Loucy (cell line): ENCODE data around the gene PHLDA1.

Experiments
- H2AFZ ChIP-seq: fragments of 200-600 bp; sonication (generic); 2 replicates; pipeline ENCODE4 v1.6.0; 2016; ENCODE audit warnings: antibody characterized with exemption, mild to moderate bottlenecking, low read length, moderate library complexity
- H3F3A ChIP-seq: fragments of 200-600 bp; 2 replicates; pipeline ENCODE4 v1.6.0; 2016; ENCODE audit warnings: antibody characterized with exemption, low read depth, mild to moderate bottlenecking
- H3K27me3 ChIP-seq: fragments of 200-600 bp; sonication (generic); 2 replicates; pipeline ENCODE4 v1.6.1; 2014; ENCODE audit warnings: low read length, mild to moderate bottlenecking; ENCODE audit not compliant: insufficient read depth, poor library complexity, severe bottlenecking
- H3K36me3 ChIP-seq: fragments of 200-600 bp; sonication (generic); 2 replicates; pipeline ENCODE4 v1.6.1; 2016; ENCODE audit warnings: low read length; ENCODE audit not compliant: insufficient read depth
- H3K4me1 ChIP-seq: fragments of 200-600 bp; sonication (generic); 2 replicates; pipeline ENCODE4 v1.5.1; 2014; ENCODE audit warnings: low read length, mild to moderate bottlenecking; ENCODE audit not compliant: insufficient read depth, poor library complexity, severe bottlenecking
- H3K4me2 ChIP-seq: fragments of 200-600 bp; sonication (generic); 2 replicates; pipeline ENCODE4 v1.6.0; 2014; ENCODE audit warnings: antibody characterized with exemption, low read length, low read depth, mild to moderate bottlenecking; ENCODE audit not compliant: poor library complexity, severe bottlenecking
- H3K4me3 ChIP-seq: fragments of 200-600 bp; sonication (generic); 2 replicates; pipeline ENCODE4 v1.5.1; 2014; ENCODE audit warnings: low read length, mild to moderate bottlenecking, mixed read lengths; ENCODE audit not compliant: poor library complexity, severe bottlenecking
- H3K79me2 ChIP-seq: fragments of 200-600 bp; sonication (generic); 2 replicates; pipeline ENCODE4 v1.6.1; 2014; ENCODE audit warnings: low read length; ENCODE audit not compliant: insufficient read depth
- H3K9ac ChIP-seq: fragments of 200-600 bp; sonication (generic); 2 replicates; pipeline ENCODE4 v1.6.0; 2014; ENCODE audit warnings: mild to moderate bottlenecking, low read depth, low read length, moderate library complexity; ENCODE audit not compliant: poor library complexity, severe bottlenecking
- H3K9me2 ChIP-seq: fragments of 200-600 bp; sonication (generic); replicated peaks from 2 replicates; pipeline ENCODE4 v1.6.1; 2016; ENCODE audit warnings: low read depth, low read length, mixed read lengths
- H3K9me3 ChIP-seq: fragments of 200-600 bp; sonication (generic); 2 replicates; pipeline ENCODE4 v1.6.1; 2014; ENCODE audit warnings: mild to moderate bottlenecking, antibody characterized with exemption, low read length, low read depth; ENCODE audit not compliant: insufficient read depth
- H4K20me1 ChIP-seq: fragments of 200-600 bp; sonication (generic); 2 replicates; pipeline ENCODE4 v1.6.0; 2014; ENCODE audit warnings: antibody characterized with exemption, low read length, mild to moderate bottlenecking; ENCODE audit not compliant: insufficient read depth, poor library complexity, severe bottlenecking
- EZH2phosphoT487 ChIP-seq: fragments of 200-600 bp; IDR thresholded peaks from 2 replicates; pipeline ENCODE4 v1.6.1; 2018; ENCODE audit warnings: antibody characterized with exemption, mild to moderate bottlenecking, moderate library complexity, borderline replicate concordance
- TF ChIP-seq, protein P1 (sequence below): fragments of 200-600 bp; sonication (generic); conservative IDR thresholded peaks from 2 replicates; pipeline ENCODE4 v1.5.1; 2014; ENCODE audit warnings: mild to moderate bottlenecking, antibody characterized with exemption, low read length

PHLDA1 gene

DNA sequence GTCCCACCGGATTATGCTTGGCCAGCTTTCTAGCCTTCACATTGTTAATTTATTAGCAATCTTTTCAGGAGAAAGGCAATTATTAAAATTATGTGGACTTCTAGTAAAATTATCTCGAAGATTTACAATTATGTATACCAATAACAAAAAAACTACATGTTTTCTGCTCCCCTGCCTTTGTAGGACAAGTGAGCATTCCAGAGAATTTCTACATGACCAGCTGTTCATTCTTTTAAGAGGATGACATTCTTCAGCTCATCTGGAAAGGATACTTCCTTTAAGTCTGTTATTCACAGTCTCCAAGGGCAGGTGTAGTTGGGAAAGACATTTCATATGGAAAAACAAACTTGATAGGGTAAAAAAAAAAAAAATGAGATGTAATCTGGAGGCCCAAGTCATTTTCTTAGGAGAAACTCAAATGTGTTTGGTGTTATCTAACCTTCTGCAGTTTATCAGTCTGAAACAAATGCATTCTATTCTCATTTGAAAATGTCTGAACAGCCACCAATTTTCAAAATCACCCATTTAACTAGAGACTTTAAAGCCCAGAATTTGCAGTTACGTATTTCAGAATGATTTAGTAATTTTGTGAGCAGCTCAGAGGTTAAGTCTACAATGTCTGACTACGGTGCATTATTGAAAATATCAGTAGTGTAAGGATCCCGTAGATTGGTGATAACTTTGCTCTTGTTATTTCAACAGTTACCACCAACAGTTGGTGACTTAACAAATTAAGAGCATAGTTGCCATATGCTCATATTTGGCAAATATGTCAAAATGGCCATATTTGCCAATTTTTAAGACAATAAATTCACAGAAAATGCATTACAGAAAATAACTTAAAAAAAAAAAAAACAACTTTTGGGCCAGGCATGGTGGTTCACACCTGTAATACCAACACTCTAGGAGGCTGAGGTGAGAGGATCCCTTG lies 1.8 kb upstream of the PHLDA1 start:
- Histone ChIP-seq H3F3A (peaks cover 9% of the 10 kb centered on the region; the same call in 1 of the 2 replicates), H3K9me3 (no peaks in the 10 kb centered on the region), H3K4me1 (peaks cover 26% of the 10 kb centered on the region), H4K20me1 (no peaks in the 10 kb centered on the region), H3K27me3 (no peaks in the 10 kb centered on the region), H3K4me2 (no peak overlapping the region), H3K9me2 (no peaks in the 10 kb centered on the region), H3K36me3 (no peaks in the 10 kb centered on the region), H3K79me2 (peaks cover 7% of the 10 kb centered on the region; the same call in 1 of the 2 replicates), H2AFZ (no peak overlapping the region), H3K9ac (no peak overlapping the region), H3K4me3 (no peak overlapping the region)
- no peak for TF ChIP-seq EZH2phosphoT487
- TF ChIP-seq, protein P1, sequence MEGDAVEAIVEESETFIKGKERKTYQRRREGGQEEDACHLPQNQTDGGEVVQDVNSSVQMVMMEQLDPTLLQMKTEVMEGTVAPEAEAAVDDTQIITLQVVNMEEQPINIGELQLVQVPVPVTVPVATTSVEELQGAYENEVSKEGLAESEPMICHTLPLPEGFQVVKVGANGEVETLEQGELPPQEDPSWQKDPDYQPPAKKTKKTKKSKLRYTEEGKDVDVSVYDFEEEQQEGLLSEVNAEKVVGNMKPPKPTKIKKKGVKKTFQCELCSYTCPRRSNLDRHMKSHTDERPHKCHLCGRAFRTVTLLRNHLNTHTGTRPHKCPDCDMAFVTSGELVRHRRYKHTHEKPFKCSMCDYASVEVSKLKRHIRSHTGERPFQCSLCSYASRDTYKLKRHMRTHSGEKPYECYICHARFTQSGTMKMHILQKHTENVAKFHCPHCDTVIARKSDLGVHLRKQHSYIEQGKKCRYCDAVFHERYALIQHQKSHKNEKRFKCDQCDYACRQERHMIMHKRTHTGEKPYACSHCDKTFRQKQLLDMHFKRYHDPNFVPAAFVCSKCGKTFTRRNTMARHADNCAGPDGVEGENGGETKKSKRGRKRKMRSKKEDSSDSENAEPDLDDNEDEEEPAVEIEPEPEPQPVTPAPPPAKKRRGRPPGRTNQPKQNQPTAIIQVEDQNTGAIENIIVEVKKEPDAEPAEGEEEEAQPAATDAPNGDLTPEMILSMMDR, result no peak

DNA sequence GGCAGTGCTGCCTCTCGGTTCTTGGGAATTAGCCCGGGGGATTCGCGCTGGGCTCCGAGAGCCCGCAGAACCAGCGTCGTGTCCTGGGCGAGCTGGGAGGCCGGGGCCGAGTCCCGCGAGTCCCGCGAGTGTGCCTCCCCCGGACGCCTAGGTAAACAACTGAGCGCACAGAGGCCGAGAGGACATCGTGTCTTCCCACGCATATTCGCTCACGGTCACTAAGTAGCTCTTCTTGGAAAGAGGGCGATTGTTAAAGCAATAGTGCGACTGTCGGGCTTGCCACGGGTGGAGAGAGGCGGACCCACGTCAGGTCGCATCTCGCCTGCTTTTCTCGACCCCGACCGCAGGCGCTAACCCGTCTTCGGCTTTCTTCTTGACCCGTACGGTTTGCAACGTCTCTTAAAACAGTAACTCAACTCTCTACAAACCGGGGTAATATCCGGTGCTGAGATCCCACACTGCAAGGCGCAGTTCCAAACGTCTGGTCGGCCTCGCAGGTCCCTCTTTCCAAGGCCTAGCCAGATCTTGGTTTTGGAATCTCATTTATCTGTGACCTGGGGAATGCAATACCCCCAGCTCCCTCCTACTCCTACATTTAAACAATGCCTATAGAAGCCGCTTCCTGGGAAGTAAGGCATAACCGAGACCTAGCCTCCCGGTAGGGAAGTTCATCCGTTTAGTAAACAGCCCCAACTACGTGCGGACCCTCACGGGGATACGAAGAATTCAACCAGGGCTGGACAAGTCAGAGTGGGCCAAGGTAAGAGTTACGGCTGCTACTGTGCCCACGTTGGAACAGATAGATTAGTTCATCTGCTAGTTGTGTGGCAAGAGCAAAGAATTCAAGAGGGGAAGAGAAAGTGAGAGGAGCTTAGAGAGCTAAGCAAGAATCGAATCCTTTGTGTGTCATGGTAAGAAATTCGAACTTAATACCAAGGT lies 736 bp upstream of the PHLDA1 start:
- Histone ChIP-seq H3F3A (peaks cover 7% of the 10 kb centered on the region; the same call in 1 of the 2 replicates), H3K4me1 (peaks cover 26% of the 10 kb centered on the region), H3K9me2 (no peaks in the 10 kb centered on the region), H3K36me3 (no peaks in the 10 kb centered on the region), H3K79me2 (peaks cover 7% of the 10 kb centered on the region; the same call in 1 of the 2 replicates), H3K9ac (peak overlapping the region; percentile 81), H2AFZ (peak overlapping the region; percentile 64), H3K4me2 (peak overlapping the region; percentile 90), H3K27me3 (no peaks in the 10 kb centered on the region), H4K20me1 (no peaks in the 10 kb centered on the region), H3K4me3 (peak overlapping the region; percentile 80), H3K9me3 (no peaks in the 10 kb centered on the region)
- TF ChIP-seq, protein P1, result no peak
- TF ChIP-seq EZH2phosphoT487, result no peak

DNA sequence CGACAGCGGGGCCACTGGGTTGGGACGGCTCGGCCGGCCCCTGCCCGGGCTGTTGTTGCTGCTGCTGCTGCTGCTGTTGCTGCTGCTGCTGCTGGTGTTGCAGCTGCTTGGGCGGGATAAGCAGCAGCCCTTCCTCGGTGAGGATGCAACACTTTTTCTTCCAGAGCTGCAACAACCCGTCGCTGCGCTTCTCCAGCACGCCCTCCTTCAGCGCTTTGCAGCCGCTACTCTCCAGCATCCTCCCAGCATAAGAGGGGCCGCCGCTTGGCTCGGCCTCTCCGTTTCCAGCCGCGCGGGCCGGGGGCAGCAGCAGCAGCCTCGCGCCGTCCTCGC lies 529 bp downstream of the PHLDA1 start:
- Histone ChIP-seq H4K20me1 (no peaks in the 10 kb centered on the region), H2AFZ (peak overlapping the region; percentile 80), H3K4me3 (peak overlapping the region; percentile 80), H3K9me2 (no peaks in the 10 kb centered on the region), H3K79me2 (peaks cover 7% of the 10 kb centered on the region; the same call in 1 of the 2 replicates), H3K9ac (peak overlapping the region; percentile 81), H3K4me1 (peaks cover 26% of the 10 kb centered on the region), H3K36me3 (no peaks in the 10 kb centered on the region), H3K9me3 (no peaks in the 10 kb centered on the region), H3F3A (peaks cover 7% of the 10 kb centered on the region; the same call in 1 of the 2 replicates), H3K4me2 (peak overlapping the region; percentile 90), H3K27me3 (no peaks in the 10 kb centered on the region)
- TF ChIP-seq EZH2phosphoT487, result no peak
- TF ChIP-seq, protein P1, result no peak
